NCI-H2081 treated with DMSO at 0.1 percent for 48 hours (cell line): ENCODE measurements around the gene JMJD1C.
"Not testable (repeated sequence)": the region's sequence is repeated elsewhere in the genome, so short reads cannot be mapped to it uniquely, and the experiment has no call there.

Experiments used
- DNase-seq: peaks from one replicate; lab custom pipeline; 2025; lab: John Stamatoyannopoulos, UW

JMJD1C gene

GRCh38 chr10:63256009-63256773, 209.6 kb downstream of the JMJD1C start:
- no peak for DNase-seq

GRCh38 chr10:63255316-63255715, 210.5 kb downstream of the JMJD1C start:
- DNase-seq = no peak

GRCh38 chr10:63253040-63253439, 212.7 kb downstream of the JMJD1C start:
- DNase-seq = no peak

DNA sequence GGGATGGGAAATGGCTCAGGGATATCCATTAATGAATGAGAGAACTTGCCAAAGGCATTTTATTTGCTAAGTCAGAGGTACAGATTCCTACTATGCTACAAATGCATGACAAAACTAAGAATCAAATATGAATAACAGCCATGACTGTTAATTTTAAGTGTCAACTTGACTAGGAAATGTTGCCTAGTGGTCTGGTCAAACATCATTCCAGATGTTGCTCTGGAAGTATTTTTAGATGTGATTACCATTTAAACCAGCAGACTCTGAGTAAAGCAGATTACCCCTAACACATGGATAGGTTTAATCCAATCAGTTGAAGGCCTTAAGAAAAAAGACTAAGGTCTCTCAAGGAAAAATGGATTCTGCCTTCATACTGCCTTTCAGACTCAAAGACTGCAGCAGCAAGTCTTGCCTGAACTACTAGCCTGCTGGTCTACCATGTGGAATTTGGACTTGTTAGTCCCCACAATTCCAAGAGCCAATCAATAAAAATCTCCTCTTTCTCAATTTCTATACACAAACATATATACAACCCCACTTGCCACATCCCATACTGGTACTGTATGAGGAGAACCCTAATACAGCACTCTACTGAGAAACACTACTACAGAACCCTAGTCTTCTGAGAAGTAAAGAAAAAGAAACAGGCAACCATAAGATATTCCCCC, 213.5 kb downstream of the JMJD1C start:
- DNase-seq = no peak

- no peak for DNase-seq
These were observed 215.7 kb downstream of the JMJD1C start for GRCh38 chr10:63250032-63250431.

GRCh38 chr10:63247771-63248170, 218.0 kb downstream of the JMJD1C start:
- no peak for DNase-seq

GRCh38 chr10:63246356-63246755, 219.4 kb downstream of the JMJD1C start:
- DNase-seq = no peak

- DNase-seq = no peak
These were observed 223.9 kb downstream of the JMJD1C start for GRCh38 chr10:63241841-63242281.

DNA sequence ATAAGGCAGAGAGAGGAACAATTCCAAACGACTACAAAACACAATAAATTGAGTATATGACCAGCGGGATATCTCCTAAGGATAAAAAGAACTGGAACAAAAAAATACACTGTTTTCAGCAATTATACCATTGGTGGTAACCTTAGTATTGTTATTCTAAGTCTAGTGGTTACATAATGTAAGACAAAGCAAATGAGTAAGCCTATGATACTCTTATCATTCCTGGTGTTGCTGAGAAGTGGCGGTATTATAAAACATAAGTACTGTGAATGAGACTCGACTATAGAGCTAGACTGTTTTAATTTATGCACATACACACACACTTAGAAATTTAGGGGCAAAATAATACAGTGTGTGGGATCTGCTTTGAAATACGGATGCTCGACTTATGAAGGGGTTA, 225.0 kb downstream of the JMJD1C start:
- no peak for DNase-seq

DNA sequence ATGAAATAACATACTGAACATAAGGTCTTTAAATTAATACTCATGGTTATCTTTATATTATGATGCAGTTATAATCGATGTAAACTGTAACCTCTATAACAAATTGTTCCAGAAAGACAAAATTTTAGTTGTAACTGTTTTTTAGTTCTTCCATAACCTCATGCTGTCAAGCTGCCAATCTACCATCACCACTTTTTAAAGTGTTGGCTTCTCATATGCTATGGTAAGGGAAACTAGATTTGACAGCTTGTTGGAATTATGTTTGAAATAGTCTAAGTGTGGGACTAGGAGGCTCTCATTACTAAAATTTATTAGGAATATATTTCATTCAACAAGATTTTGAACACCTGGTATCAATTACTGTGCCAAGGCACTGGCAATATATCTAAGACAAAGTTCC, 227.3 kb downstream of the JMJD1C start:
- DNase-seq = no peak

DNA sequence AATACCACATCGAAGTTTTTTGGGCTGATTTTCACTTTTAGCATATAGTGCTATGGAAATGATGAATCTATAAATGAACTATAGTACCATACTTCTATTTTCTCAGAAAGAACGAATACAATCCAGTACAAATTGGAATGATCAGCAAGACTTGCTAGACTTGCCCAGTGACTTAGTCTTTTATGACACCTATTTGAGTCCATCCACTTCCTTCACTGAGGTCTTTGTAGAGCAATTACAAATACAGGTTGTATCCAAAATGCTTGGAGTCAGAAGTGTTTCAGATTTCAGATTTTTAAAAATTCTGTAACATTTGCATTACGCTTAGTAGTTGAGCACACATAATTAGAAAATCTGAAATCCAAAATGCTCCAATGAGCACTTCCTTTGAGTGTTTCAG, 228.4 kb downstream of the JMJD1C start:
- no peak for DNase-seq

DNA sequence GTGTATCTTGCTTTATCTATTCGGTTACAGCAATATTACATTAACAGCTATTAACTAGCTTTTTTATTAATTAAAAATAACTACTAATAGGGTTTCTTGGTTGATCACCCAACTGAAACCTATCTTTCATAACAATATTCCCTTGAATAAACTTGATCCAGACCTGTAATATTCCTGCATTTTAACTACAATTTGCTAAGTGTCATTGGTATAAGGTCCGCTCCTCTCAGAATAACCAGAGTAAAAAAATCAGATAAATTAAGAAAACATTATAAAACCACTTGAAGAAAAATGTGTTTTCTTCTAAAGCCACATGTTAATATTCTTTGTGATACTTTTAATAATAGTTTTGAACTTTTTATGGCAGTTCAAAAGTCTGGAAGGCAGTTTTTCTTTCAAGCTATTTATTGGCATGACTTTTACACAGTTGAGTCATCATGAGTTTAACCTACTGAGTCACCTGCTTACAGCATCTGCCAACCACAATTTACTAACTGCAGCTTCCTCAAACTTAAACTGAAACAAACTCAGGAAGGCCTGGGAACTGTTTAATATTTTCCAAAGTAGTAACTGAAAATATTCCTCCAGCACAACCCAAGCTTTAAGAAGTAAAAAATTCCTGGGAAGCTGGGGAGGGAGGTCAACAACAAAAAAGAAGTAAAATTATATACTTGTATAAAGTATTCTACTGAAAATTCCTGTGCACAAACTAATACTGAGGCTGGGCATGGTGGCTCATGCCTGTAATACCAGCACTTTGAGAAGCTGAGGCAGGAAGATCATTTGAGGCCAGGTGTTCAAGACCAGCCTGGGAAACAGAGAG, 229.5 kb downstream of the JMJD1C start:
- no peak for DNase-seq

DNA sequence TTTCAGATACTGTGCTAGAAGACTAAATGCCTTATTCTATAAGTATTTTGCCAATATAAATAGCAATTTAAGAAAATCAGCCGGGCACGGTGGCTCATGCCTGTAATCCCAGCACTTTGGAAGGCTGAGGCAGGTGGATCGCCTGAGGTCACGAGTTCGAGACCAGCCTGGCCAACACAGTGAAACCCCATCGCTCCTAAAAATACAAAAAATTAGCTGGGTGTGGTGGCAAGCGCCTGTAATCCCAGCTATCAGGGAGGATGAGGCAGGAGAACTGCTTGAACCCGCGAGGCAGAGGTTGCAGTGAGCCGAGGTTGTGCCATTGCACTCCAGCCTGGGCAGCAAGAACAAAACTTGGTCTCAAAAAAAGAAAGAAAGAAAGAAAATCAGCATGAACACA, 230.6 kb downstream of the JMJD1C start:
- DNase-seq = not testable (repeated sequence)

DNA sequence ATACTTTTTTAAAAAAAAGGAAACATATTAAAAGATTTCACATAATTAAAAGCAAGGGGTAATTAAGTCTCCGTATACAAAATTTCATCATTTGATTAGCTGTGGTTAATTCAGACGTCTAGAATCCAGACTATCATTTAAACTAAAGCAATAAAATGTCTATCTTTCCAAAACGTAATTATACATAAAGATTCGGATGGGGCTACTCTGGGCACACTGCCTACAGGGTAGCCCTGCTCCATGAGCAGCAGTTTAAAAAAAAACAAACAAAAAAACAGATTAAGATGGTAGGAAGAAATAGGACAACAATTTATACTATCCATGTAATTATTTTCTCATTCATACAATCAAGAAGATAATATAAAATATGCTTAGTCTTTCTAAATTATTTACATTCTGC, 236.6 kb downstream of the JMJD1C start:
- DNase-seq = no peak

DNA sequence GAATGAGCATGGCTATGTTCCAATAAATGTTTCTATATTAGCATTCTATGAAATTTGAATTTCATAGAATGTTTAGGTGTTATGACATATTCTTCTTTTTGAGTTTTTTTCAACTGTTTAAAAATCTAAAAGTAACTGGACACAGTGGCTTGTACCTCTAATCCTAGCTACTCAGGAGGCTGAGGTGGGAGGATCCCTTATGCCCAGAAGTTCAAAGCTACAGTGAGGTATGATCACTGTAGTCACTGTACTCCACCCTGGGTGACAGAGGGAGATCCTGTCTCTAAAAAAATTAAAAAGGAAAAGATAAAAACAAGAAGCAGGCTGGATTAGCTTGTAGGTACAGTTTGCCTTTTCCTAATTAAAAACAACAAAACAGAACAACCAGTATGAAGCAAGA, 237.5 kb downstream of the JMJD1C start:
- no peak for DNase-seq

DNA sequence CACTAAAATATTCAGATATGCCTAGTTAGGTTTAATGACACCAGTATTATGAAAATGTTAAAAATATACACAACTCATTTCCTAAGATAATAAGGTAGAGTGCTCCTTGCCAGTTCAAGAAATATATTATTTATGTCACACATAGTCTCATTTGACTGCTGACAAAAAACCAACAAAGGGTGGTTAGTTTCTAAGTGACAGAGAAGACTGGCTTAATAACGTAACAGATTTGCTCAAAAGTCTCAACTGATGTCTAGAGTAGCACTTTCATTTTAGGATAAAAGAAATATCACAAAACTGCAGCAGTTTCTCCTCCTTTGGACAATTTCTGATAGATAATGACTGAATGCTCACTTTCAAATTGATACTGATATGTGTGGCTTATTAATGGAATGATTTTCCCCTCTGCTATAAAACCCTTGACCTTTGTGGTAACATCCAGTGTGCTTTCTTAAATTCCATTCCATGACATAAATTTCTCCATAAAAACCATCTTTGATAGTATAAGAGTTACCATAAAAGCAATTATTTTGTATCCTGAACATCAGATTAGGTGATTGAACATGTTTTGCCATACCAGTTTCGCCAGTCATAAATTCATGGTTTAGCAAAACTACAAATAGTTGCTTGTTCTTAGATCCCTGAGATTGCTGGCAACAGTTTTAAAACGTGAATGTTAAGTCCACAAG, 238.4 kb downstream of the JMJD1C start:
- DNase-seq = no peak

- no peak for DNase-seq
These were observed 241.5 kb downstream of the JMJD1C start for GRCh38 chr10:63224241-63224640.

GRCh38 chr10:63221950-63222349, 243.8 kb downstream of the JMJD1C start:
- DNase-seq = no peak

DNA sequence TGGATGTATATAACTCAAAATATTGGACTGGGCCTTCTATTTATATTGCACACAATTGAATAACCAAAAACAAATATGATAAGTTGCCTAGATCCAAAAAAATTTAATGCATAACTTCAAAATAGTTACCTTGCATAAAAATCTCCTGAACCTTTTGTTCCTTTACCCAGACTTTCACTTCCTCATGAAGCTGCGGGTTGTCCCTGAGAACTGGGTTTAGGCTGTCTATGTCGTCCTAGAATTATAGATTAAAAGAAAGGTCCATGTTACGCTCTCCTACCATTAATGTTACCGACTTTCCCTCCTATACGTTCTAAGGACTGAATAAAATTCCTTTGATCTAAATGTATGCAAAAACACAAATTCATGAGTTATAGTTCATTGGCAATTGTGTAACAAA, 246.0 kb downstream of the JMJD1C start:
- no peak for DNase-seq

- peak; percentile 8 for DNase-seq
These were observed 248.6 kb downstream of the JMJD1C start for GRCh38 chr10:63217120-63217605.

GRCh38 chr10:63214571-63214970, 251.2 kb downstream of the JMJD1C start:
- no peak for DNase-seq

DNA sequence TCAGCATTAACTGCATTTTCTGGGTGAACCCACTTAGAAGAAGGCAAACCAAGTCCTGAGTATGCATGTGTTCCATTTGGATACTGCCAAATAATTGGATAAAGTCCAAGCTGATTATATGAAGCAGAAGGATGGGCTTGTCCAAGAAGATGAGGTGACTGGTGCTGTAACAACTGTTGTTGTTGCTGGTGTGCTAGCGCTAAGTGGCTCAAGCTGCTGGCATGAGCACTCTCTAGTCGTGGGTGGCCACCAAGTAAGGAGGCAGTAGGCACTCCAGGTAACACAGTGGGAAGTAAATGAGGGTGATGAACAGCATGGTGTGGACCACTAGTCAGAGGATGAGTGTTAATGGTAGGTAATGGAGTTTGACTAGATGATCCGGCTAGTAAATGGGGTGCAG, 252.3 kb downstream of the JMJD1C start:
- no peak for DNase-seq
